ENCODE measurements around the gene NKAPL. TPM values are rescaled to one million over a fixed set of nuclear protein-coding genes. Genes with fewer than 3 reads are reported as not detected.
"Not testable (repeated sequence)": the region's sequence is repeated elsewhere in the genome, so short reads cannot be mapped to it uniquely, and the experiment has no call there.

The NKAPL gene
- total RNA-seq, 1 donor from 2014 or later = 1.4 TPM

- DNase-seq (ENCODE audit: low spot score) = no peak
Measured at GRCh38 chr6:28296520-28297060, 37.5 kb downstream of the NKAPL start.

DNA sequence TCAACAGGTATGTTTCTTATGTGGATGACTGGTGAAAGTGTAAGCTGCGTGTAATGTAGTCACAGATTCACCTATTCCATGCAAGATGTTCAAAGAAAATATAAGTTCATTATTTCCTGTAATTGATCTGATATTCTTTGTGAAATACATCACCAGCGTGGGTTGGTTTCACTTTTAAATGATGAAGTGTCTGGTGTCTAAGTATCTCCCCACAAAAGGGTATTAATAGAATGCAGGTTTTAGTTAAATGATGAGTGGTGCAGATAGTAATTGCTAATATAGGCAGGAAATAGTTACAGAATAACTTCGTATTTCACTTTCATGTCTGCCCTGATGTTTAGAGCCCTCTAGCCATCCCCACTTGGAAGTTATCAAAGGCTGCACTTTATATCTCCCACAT, 44.5 kb downstream of the NKAPL start:
- DNase-seq (ENCODE audit: low spot score) = no peak

DNA sequence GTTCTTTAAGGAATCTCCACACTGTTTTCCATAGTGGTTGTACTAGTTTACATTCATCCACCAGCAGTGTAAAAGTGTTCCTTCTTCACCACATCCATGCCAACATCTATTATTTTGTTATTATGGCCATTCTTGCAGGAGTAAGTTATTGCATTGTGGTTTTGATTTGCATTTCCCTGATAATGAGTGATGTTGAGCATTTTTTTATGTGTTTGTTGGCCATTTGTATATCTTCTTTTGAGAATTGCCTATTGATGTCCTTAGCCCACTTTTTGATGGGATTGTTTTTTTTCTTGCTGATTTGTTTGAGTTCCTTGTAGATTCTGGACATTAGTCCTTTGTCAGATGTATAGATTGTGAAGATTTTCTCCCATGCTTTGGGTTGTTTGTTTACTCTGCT, 47.3 kb downstream of the NKAPL start:
- not testable (repeated sequence) for DNase-seq (ENCODE audit: low spot score)

Other genes with a start within 250 kb of the NKAPL start
- 1.6 TPM for gene ZNF165, start 178.7 kb upstream of the NKAPL start, total RNA-seq
- gene ZSCAN16, start 134.7 kb upstream of the NKAPL start, total RNA-seq = 9.9 TPM
- gene ZKSCAN8, start 117.4 kb upstream of the NKAPL start, total RNA-seq = 28.6 TPM
- gene ZSCAN9, start 34.0 kb upstream of the NKAPL start, total RNA-seq = 22.4 TPM
- 6.2 TPM for gene ZKSCAN4, start 7.0 kb upstream of the NKAPL start, total RNA-seq
- 16.9 TPM for gene ZSCAN26, start 7.8 kb downstream of the NKAPL start, total RNA-seq
- 3.1 TPM for gene PGBD1, start 22.3 kb downstream of the NKAPL start, total RNA-seq
- gene ZSCAN31, start 76.9 kb downstream of the NKAPL start, total RNA-seq = 13.9 TPM
- 8.7 TPM for gene ZKSCAN3, start 90.7 kb downstream of the NKAPL start, total RNA-seq
- gene ZSCAN12, start 140.4 kb downstream of the NKAPL start, total RNA-seq = 11.1 TPM
- gene ZSCAN23, start 184.2 kb downstream of the NKAPL start, total RNA-seq = 11.2 TPM